Measurements from ENCODE around the gene DYNC1LI2. TPM values are rescaled to one million over a fixed set of nuclear protein-coding genes. Genes with fewer than 3 reads are reported as not detected.
"Not testable (repeated sequence)": the region's sequence is repeated elsewhere in the genome, so short reads cannot be mapped to it uniquely, and the experiment has no call there.

Gene DYNC1LI2
- total RNA-seq (2014; rRNA removed; shearing (Covaris generic)) (80.6 and 89.2 TPM in 2 replicates), polyA plus RNA-seq (2016; fragmentation: Nextera tagmentation; extraction: Ambion mirVana) (173 TPM in 2 replicates)

- Histone ChIP-seq H3K9me2 (ENCODE audit: insufficient read depth) (no peaks in the 10 kb centered on the region), H3K4me3 (peak within 1 kb of the TSS; percentile 86), H3K36me3 (ENCODE audit: low read depth) (peaks cover 16% of the 10 kb centered on the region; the same call in 1 of the 2 replicates), H2AFZ (peak within 1 kb of the TSS; percentile 93), H3K27me3 (replicated peaks; ENCODE audit: insufficient read depth) (no peaks in the 10 kb centered on the region), H4K20me1 (ENCODE audit: insufficient read depth) (no peaks in the 10 kb centered on the region), H3K4me2 (ENCODE audit: unreplicated experiment) (peak within 1 kb of the TSS; percentile 98), H3K27ac (peak within 1 kb of the TSS; percentile 75), H3K4me1 (ENCODE audit: insufficient read depth) (peaks cover 16% of the 10 kb centered on the region), H3K79me2 (ENCODE audit: insufficient read depth) (peaks cover 55% of the 10 kb centered on the region), H3K9me3 (ENCODE audit: low read depth) (no peaks in the 10 kb centered on the region), H3F3A (ENCODE audit: insufficient read depth) (0 out of 2 replicates have a peak, but pooled peaks cover under 1% of the 10 kb centered on the region), H3K9ac (peak within 1 kb of the TSS; percentile 95)
- peak; percentile 92 for DNase-seq
- in situ Hi-C loops (cut with MboI), result no loop called here
- no peak for TF ChIP-seq EZH2 (IDR thresholded peaks at IDR 0.05; ENCODE audit: insufficient read depth, poor library complexity, severe bottlenecking)
- no peak for TF ChIP-seq EZH2phosphoT487 (IDR thresholded peaks at IDR 0.05; ENCODE audit: insufficient read depth, low read depth)
- 1% methylated on average over 44 to 77 of the region's 90 CpGs for WGBS, 2 experiments (ENCODE audit: low coverage in 1 of 2, low lambda C conversion rate in 2 of 2, missing lambda C conversion rate in 2 of 2)
Observed at GRCh38 chr16:66751303-66751991, at the start of gene DYNC1LI2. DYNC1LI2 (minus strand) TSS chr16:66751609; CDS start chr16:66751591, 18 bp downstream.

GRCh38 chr16:66800856-66801255, 49.4 kb upstream of the DYNC1LI2 start:
- Histone ChIP-seq H3F3A (ENCODE audit: insufficient read depth) (peaks cover 17% of the 10 kb centered on the region; the same call in 1 of the 2 replicates), H2AFZ (no peak overlapping the region), H3K9me3 (ENCODE audit: low read depth) (no peaks in the 10 kb centered on the region), H3K4me2 (ENCODE audit: unreplicated experiment) (no peak overlapping the region), H3K9me2 (ENCODE audit: insufficient read depth) (no peaks in the 10 kb centered on the region), H4K20me1 (ENCODE audit: insufficient read depth) (no peaks in the 10 kb centered on the region), H3K4me3 (no peak overlapping the region), H3K9ac (no peak overlapping the region), H3K4me1 (ENCODE audit: insufficient read depth) (no peaks in the 10 kb centered on the region), H3K79me2 (ENCODE audit: insufficient read depth) (no peaks in the 10 kb centered on the region), H3K36me3 (ENCODE audit: low read depth) (peaks cover 29% of the 10 kb centered on the region), H3K27me3 (replicated peaks; ENCODE audit: insufficient read depth) (no peaks in the 10 kb centered on the region), H3K27ac (no peak overlapping the region)
- DNase-seq, result no peak
- WGBS, 2 experiments (ENCODE audit: low coverage in 1 of 2, low lambda C conversion rate in 2 of 2, missing lambda C conversion rate in 2 of 2), result 97 to 98% methylated on average over 15 to 19 of the region's 19 CpGs
- in situ Hi-C loops (cut with MboI), result no loop called here
- TF ChIP-seq EZH2 (IDR thresholded peaks at IDR 0.05; ENCODE audit: insufficient read depth, poor library complexity, severe bottlenecking) (no peak), EZH2phosphoT487 (IDR thresholded peaks at IDR 0.05; ENCODE audit: insufficient read depth, low read depth) (no peak)

GRCh38 chr16:66798161-66798560, 46.8 kb upstream of the DYNC1LI2 start:
- 70 to 71% methylated on average over 2 of the region's 2 CpGs for WGBS, 2 experiments (ENCODE audit: low coverage in 1 of 2, low lambda C conversion rate in 2 of 2, missing lambda C conversion rate in 2 of 2)
- Histone ChIP-seq H3K9me3 (ENCODE audit: low read depth) (no peaks in the 10 kb centered on the region), H3K36me3 (ENCODE audit: low read depth) (peaks cover 6% of the 10 kb centered on the region), H3K9me2 (ENCODE audit: insufficient read depth) (no peaks in the 10 kb centered on the region), H3K4me3 (no peak overlapping the region), H3K4me1 (ENCODE audit: insufficient read depth) (no peaks in the 10 kb centered on the region), H3K9ac (no peak overlapping the region), H3K27me3 (replicated peaks; ENCODE audit: insufficient read depth) (no peaks in the 10 kb centered on the region), H2AFZ (no peak overlapping the region), H3K79me2 (ENCODE audit: insufficient read depth) (no peaks in the 10 kb centered on the region), H3F3A (ENCODE audit: insufficient read depth) (peaks cover 17% of the 10 kb centered on the region; the same call in 1 of the 2 replicates), H3K4me2 (ENCODE audit: unreplicated experiment) (no peak overlapping the region), H3K27ac (no peak overlapping the region), H4K20me1 (ENCODE audit: insufficient read depth) (no peaks in the 10 kb centered on the region)
- TF ChIP-seq EZH2 (IDR thresholded peaks at IDR 0.05; ENCODE audit: insufficient read depth, poor library complexity, severe bottlenecking), result no peak
- no peak for TF ChIP-seq EZH2phosphoT487 (IDR thresholded peaks at IDR 0.05; ENCODE audit: insufficient read depth, low read depth)
- in situ Hi-C loops (cut with MboI), result no loop called here
- peak; percentile 39 for DNase-seq

- H3K27ac ChIP-seq; H3K4me3 ChIP-seq; H3K9me3 ChIP-seq (ENCODE audit: low read depth); H4K20me1 ChIP-seq (ENCODE audit: insufficient read depth); H2AFZ ChIP-seq; H3K4me1 ChIP-seq (ENCODE audit: insufficient read depth); H3K36me3 ChIP-seq (ENCODE audit: low read depth); H3K27me3 ChIP-seq (replicated peaks; ENCODE audit: insufficient read depth); H3K4me2 ChIP-seq (ENCODE audit: unreplicated experiment); H3K9me2 ChIP-seq (ENCODE audit: insufficient read depth); H3K9ac ChIP-seq; in situ Hi-C loops (cut with MboI); DNase-seq; H3K79me2 ChIP-seq (ENCODE audit: insufficient read depth): not testable (repeated sequence)
- peaks cover 13% of the 10 kb centered on the region; the same call in 1 of the 2 replicates for H3F3A ChIP-seq (ENCODE audit: insufficient read depth)
- 73 to 74% methylated on average over 6 of the region's 6 CpGs for WGBS, 2 experiments (ENCODE audit: low coverage in 1 of 2, low lambda C conversion rate in 2 of 2, missing lambda C conversion rate in 2 of 2)
Observed at GRCh38 chr16:66793984-66794383, 42.6 kb upstream of the DYNC1LI2 start.

Measured in GM23248 (cell line).